ENCODE data around the gene DPCD.

DNA sequence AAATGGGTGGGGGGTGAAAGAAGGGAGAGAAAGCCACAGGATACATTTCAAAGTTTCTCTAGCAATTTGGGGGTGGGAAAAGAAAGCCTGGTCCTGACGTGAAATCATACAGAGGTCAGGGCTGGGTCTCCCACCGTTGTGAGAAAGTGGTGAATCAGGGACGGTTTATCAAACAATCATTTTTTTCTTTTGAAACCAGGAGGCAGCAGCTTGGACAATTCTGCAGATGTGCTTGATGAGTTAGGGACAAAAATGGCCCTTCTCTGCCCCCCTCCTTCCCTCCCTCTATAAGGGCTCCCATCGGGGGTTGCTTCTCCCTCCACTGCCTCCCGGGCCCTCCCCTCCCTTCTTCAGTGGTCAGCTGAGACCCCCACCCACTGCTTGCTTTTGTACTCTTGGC, 63.2 kb downstream of the DPCD start:
- TF ChIP-seq, protein P1, sequence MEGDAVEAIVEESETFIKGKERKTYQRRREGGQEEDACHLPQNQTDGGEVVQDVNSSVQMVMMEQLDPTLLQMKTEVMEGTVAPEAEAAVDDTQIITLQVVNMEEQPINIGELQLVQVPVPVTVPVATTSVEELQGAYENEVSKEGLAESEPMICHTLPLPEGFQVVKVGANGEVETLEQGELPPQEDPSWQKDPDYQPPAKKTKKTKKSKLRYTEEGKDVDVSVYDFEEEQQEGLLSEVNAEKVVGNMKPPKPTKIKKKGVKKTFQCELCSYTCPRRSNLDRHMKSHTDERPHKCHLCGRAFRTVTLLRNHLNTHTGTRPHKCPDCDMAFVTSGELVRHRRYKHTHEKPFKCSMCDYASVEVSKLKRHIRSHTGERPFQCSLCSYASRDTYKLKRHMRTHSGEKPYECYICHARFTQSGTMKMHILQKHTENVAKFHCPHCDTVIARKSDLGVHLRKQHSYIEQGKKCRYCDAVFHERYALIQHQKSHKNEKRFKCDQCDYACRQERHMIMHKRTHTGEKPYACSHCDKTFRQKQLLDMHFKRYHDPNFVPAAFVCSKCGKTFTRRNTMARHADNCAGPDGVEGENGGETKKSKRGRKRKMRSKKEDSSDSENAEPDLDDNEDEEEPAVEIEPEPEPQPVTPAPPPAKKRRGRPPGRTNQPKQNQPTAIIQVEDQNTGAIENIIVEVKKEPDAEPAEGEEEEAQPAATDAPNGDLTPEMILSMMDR (conservative IDR thresholded peaks at IDR 0.05 in 1 of 2, IDR thresholded peaks at IDR 0.05 in 1 of 2; ENCODE audit: extremely low read depth in 1 of 2, insufficient read depth in 1 of 2, low read depth in 1 of 2, low read length in 2 of 2), result no peak
- TF ChIP-seq EZH2 (IDR thresholded peaks at IDR 0.05; ENCODE audit: borderline replicate concordance, low read length), result no peak

All from mammary epithelial cell (primary cell).